HL-60 (cell line): ENCODE data around the gene C6orf52.

Source experiments
- CTCF ChIP-seq: IDR thresholded peaks from one replicate; pipeline ENCODE4 v1.5.1; 2011; ENCODE audit warnings: low read length, control low read depth, inconsistent platforms; ENCODE audit not compliant: insufficient read depth
- GABPA ChIP-seq: IDR thresholded peaks from 2 replicates; pipeline ENCODE4 v1.6.1; 2012; ENCODE audit warnings: low read depth
- POLR2AphosphoS5 ChIP-seq: IDR thresholded peaks from 2 replicates; pipeline ENCODE4 v1.6.1; 2012; ENCODE audit warnings: low read depth
- TF ChIP-seq, protein P1 (sequence below): IDR thresholded peaks from 2 replicates; pipeline ENCODE4 v1.6.1; 2012; ENCODE audit warnings: low read depth; ENCODE audit not compliant: insufficient replicate concordance

GRCh38 chr6:10627800-10628199, 66.6 kb downstream of the C6orf52 start:
- TF ChIP-seq CTCF (no peak), POLR2AphosphoS5 (no peak), GABPA (no peak)
- TF ChIP-seq, protein P1, sequence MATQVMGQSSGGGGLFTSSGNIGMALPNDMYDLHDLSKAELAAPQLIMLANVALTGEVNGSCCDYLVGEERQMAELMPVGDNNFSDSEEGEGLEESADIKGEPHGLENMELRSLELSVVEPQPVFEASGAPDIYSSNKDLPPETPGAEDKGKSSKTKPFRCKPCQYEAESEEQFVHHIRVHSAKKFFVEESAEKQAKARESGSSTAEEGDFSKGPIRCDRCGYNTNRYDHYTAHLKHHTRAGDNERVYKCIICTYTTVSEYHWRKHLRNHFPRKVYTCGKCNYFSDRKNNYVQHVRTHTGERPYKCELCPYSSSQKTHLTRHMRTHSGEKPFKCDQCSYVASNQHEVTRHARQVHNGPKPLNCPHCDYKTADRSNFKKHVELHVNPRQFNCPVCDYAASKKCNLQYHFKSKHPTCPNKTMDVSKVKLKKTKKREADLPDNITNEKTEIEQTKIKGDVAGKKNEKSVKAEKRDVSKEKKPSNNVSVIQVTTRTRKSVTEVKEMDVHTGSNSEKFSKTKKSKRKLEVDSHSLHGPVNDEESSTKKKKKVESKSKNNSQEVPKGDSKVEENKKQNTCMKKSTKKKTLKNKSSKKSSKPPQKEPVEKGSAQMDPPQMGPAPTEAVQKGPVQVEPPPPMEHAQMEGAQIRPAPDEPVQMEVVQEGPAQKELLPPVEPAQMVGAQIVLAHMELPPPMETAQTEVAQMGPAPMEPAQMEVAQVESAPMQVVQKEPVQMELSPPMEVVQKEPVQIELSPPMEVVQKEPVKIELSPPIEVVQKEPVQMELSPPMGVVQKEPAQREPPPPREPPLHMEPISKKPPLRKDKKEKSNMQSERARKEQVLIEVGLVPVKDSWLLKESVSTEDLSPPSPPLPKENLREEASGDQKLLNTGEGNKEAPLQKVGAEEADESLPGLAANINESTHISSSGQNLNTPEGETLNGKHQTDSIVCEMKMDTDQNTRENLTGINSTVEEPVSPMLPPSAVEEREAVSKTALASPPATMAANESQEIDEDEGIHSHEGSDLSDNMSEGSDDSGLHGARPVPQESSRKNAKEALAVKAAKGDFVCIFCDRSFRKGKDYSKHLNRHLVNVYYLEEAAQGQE, result no peak
